Fibroblast of lung (primary cell): Measurements from ENCODE around the gene GAB1. TPM values are rescaled to one million over a fixed set of nuclear protein-coding genes. Genes with fewer than 3 reads are reported as not detected.

Source experiments
- DNase-seq, 2 donors: peaks; one replicate each; pipeline versions ENCODE4 v3.0.0 to v3.0.0-alpha.2; 2010; ENCODE audit warnings: low read depth in 2 of 2
- H2AFZ ChIP-seq: 2 replicates; pipeline ENCODE4 v1.5.1; 2012; ENCODE audit warnings: low read length, control low read depth, inconsistent platforms
- H3K27ac ChIP-seq: 2 replicates; pipeline ENCODE4 v1.5.1; 2011; ENCODE audit warnings: low read length, control low read depth; ENCODE audit not compliant: insufficient read depth
- H3K27me3 ChIP-seq: 2 replicates; pipeline ENCODE4 v1.5.1; 2011; ENCODE audit warnings: mild to moderate bottlenecking, low read length; ENCODE audit not compliant: control insufficient read depth, insufficient read depth
- H3K36me3 ChIP-seq: 2 replicates; pipeline ENCODE4 v1.5.1; 2011; ENCODE audit warnings: low read length; ENCODE audit not compliant: control insufficient read depth, insufficient read depth
- H3K4me1 ChIP-seq: 2 replicates; pipeline ENCODE4 v1.5.1; 2011; ENCODE audit warnings: low read length; ENCODE audit not compliant: control insufficient read depth, insufficient read depth; ENCODE audit errors: extremely low read depth
- H3K4me2 ChIP-seq: 2 replicates; pipeline ENCODE4 v1.5.1; 2011; ENCODE audit warnings: low read length, control low read depth; ENCODE audit not compliant: insufficient read depth; ENCODE audit errors: extremely low read depth
- H3K4me3 ChIP-seq, 4 experiments: fragments of 200-600 bp in 1 of 4; sonication (generic) in 1 of 4; replicated peaks in 1 of 4; 2 replicates each; pipeline ENCODE4 v1.5.1; 2011 to 2016; ENCODE audit warnings: low read length in 4 of 4, low read depth in 3 of 4, mild to moderate bottlenecking in 3 of 4, control low read depth in 2 of 4, inconsistent platforms in 1 of 4, mixed read lengths in 1 of 4; ENCODE audit not compliant: insufficient read depth in 1 of 4; ENCODE audit errors: control extremely low read depth in 1 of 4
- H3K79me2 ChIP-seq: 2 replicates; pipeline ENCODE4 v1.5.1; 2012; ENCODE audit warnings: mild to moderate bottlenecking, low read length, inconsistent platforms; ENCODE audit not compliant: control insufficient read depth, insufficient read depth
- H3K9ac ChIP-seq: 2 replicates; pipeline ENCODE4 v1.5.1; 2011; ENCODE audit warnings: mild to moderate bottlenecking, low read length, control low read depth; ENCODE audit not compliant: insufficient read depth
- H3K9me3 ChIP-seq: 2 replicates; pipeline ENCODE4 v1.5.1; 2012; ENCODE audit warnings: low read depth, low read length; ENCODE audit not compliant: control insufficient read depth, insufficient read depth
- H4K20me1 ChIP-seq: 2 replicates; pipeline ENCODE4 v1.5.1; 2011; ENCODE audit warnings: low read length; ENCODE audit not compliant: control insufficient read depth, insufficient read depth; ENCODE audit errors: extremely low read depth
- EZH2 ChIP-seq: IDR thresholded peaks from 2 replicates; pipeline ENCODE4 v1.5.1; 2012; ENCODE audit warnings: low read length, control low read depth, mild to moderate bottlenecking; ENCODE audit errors: missing control alignments
- polyA plus RNA-seq, 2 donors: library from polyadenylated mRNA; depleted of rRNA in 1 of 2; stranded (reverse) in 1 of 2; unstranded in 1 of 2; fragments of >200 nt; gene quantifications; 2 replicates each; pipeline ENCODE4 v1.2.1, GENCODE V29; 2011 to 2012; ENCODE audit warnings: missing spikeins in 1 of 2
- total RNA-seq: library from RNA; depleted of rRNA; stranded (reverse); fragments of >200 nt; gene quantifications from 2 replicates; pipeline ENCODE4 v1.2.1, GENCODE V29; 2014
- TF ChIP-seq, protein P1 (sequence below), 2 donors: IDR thresholded peaks in 1 of 2; conservative IDR thresholded peaks in 1 of 2; 1 replicate in 1 of 2; 2 replicates in 1 of 2; pipeline ENCODE4 v1.5.1; 2011 to 2012; ENCODE audit warnings: low read length in 2 of 2, control low read depth in 1 of 2, inconsistent platforms in 1 of 2, low read depth in 1 of 2, mild to moderate bottlenecking in 1 of 2

Gene GAB1
- total and polyA plus RNA-seq, 2 donors (not counting 1 experiment from before 2014, with no cell fraction given): 10.6 to 18.0 TPM

DNA sequence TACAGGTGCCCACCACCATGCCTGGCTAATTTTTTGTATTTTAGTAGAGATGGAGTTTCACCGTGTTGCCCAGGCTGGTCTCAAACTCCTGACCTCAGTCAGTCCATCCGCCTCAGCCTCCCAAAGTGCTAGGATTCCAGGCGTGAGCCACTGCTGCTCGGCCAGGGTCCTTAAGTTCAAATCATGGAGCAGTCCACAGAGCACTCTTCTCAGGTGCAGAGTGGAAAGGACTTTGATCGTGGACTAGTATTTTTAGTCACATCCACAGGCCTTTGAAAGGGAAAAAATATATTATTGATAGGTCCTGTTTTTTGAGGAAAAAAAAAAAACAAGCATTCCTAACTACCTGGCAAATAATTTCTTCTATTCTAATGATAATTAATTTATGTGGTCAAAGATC lies 31.2 kb downstream of the GAB1 start:
- Histone ChIP-seq H4K20me1 (no peaks in the 10 kb centered on the region), H3K4me1 (no peaks in the 10 kb centered on the region), H3K27me3 (no peaks in the 10 kb centered on the region), H3K4me2 (no peak overlapping the region), H2AFZ (no peak overlapping the region), H3K36me3 (no peaks in the 10 kb centered on the region), H3K9ac (no peak overlapping the region), H3K9me3 (no peaks in the 10 kb centered on the region), H3K4me3 (no peak overlapping the region), H3K27ac (no peak overlapping the region), H3K79me2 (peaks cover 10% of the 10 kb centered on the region)
- DNase-seq: no peak
- no peak for TF ChIP-seq EZH2
- TF ChIP-seq, protein P1, sequence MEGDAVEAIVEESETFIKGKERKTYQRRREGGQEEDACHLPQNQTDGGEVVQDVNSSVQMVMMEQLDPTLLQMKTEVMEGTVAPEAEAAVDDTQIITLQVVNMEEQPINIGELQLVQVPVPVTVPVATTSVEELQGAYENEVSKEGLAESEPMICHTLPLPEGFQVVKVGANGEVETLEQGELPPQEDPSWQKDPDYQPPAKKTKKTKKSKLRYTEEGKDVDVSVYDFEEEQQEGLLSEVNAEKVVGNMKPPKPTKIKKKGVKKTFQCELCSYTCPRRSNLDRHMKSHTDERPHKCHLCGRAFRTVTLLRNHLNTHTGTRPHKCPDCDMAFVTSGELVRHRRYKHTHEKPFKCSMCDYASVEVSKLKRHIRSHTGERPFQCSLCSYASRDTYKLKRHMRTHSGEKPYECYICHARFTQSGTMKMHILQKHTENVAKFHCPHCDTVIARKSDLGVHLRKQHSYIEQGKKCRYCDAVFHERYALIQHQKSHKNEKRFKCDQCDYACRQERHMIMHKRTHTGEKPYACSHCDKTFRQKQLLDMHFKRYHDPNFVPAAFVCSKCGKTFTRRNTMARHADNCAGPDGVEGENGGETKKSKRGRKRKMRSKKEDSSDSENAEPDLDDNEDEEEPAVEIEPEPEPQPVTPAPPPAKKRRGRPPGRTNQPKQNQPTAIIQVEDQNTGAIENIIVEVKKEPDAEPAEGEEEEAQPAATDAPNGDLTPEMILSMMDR (conservative IDR thresholded peaks at IDR 0.05 in 1 of 2, IDR thresholded peaks at IDR 0.05 in 1 of 2; ENCODE audit: low read depth in 1 of 2, low read length in 2 of 2): no peak

DNA sequence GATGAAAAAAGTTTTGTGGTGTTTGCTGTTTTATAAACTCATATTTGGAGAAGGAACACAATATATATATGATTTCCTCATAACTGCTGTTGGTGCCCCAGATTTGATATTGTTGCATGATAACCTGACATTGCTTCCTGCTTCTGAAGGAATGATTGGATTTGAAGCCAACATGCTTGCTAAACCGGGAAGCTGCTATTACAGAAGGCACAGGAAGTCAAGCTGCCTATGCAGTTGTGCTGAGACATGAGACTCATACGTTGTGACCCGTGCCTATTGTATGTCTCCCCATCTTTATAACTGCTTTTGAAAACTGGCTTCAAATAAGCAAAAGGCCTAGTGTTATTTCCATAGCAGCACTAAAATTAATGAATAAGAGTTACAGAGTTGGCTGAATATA lies 32.9 kb downstream of the GAB1 start:
- TF ChIP-seq, protein P1 (conservative IDR thresholded peaks at IDR 0.05 in 1 of 2, IDR thresholded peaks at IDR 0.05 in 1 of 2; ENCODE audit: low read depth in 1 of 2, low read length in 2 of 2): no peak
- TF ChIP-seq EZH2: no peak
- H3K4me1 ChIP-seq: no peaks in the 10 kb centered on the region
- H3K79me2 ChIP-seq: peaks cover 5% of the 10 kb centered on the region

DNA sequence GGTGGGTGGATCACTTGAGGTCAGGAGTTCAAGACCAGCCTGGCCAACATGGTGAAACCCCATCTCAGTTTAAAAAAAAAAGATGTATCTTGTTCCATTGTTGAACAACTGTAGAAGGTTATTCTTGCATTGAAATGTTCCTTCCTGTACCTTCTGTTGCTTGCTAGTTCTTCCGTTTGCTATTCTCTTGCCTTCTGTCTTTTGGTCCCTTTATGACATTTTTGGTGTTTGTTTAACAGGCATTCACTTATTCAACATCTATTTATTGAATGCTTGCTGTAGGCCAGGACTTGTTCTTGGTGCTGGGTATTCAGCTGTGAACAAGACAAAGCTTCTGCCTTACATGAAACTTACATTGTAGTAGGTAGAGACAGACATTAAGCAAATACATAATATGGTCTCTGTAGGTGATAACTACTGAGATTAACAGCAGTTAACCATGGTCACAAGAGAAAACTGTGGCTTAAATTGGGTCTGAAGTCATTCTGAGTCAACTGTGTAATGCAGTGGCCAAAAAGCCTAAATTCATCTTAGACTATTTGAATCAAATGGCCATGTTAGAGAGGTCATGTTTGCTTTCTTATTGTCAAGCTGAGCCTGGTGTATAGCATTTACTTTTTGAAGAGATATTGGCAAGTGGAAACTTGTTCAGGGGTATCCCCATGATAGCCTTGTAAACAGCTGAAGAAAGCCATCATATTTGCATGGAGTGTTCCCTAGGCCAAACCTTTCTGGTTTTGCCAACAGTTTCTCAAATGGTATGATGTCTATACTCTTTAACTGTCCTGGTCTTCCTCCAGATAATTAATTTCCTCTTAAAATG lies 35.6 kb downstream of the GAB1 start:
- no peak overlapping the region for H3K27ac ChIP-seq
- H3K4me1 ChIP-seq: no peaks in the 10 kb centered on the region
- no peak overlapping the region for H3K4me2 ChIP-seq
- H4K20me1 ChIP-seq: no peaks in the 10 kb centered on the region
- no peak overlapping the region for H2AFZ ChIP-seq
- H3K9me3 ChIP-seq: no peaks in the 10 kb centered on the region
- H3K4me3 ChIP-seq: no peak overlapping the region
- TF ChIP-seq, protein P1 (conservative IDR thresholded peaks at IDR 0.05 in 1 of 2, IDR thresholded peaks at IDR 0.05 in 1 of 2; ENCODE audit: low read depth in 1 of 2, low read length in 2 of 2): no peak
- TF ChIP-seq EZH2: no peak
- H3K79me2 ChIP-seq: peaks cover 5% of the 10 kb centered on the region
- H3K9ac ChIP-seq: no peak overlapping the region
- no peak for DNase-seq
- H3K27me3 ChIP-seq: no peaks in the 10 kb centered on the region
- H3K36me3 ChIP-seq: no peaks in the 10 kb centered on the region

More for the DNA sequence above, 32.9 kb downstream of the GAB1 start:
- Histone ChIP-seq H3K9ac (no peak overlapping the region), H3K36me3 (no peaks in the 10 kb centered on the region), H3K9me3 (no peaks in the 10 kb centered on the region), H3K27ac (no peak overlapping the region), H3K4me3 (no peak overlapping the region), H3K4me2 (no peak overlapping the region), H3K27me3 (no peaks in the 10 kb centered on the region), H4K20me1 (no peaks in the 10 kb centered on the region), H2AFZ (no peak overlapping the region)
- no peak for DNase-seq
